PC-3 (cell line): ENCODE results near the gene MRO. TPM values are rescaled to one million over a fixed set of nuclear protein-coding genes. Genes with fewer than 3 reads are reported as not detected.

Source experiments
- ATAC-seq: fragments of 200-7000 bp; cut with Tn5 transposase; 2 replicates; pipeline ENCODE4 v1.9.1; 2020; ENCODE audit warnings: mild to moderate bottlenecking, moderate library complexity
- BruUV-seq: library from RNA; stranded (reverse); fragments of 400-500 nt; replicated peaks from 2 replicates; lab custom pipeline; 2021; lab: Mats Ljungman, UMichigan
- CTCF ChIA-PET: fragments of 300-600 bp; sonication (Branson Sonifier 250); formaldehyde crosslinking; loops from one replicate; lab custom pipeline; 2022; ENCODE audit warnings: antibody characterized with exemption; lab: Charles Lee
- POLR2A ChIA-PET: fragments of 300-600 bp; sonication (Branson Sonifier 250); formaldehyde crosslinking; loops from one replicate; lab custom pipeline; 2022; ENCODE audit warnings: antibody characterized with exemption; ENCODE audit not compliant: unreplicated experiment; lab: Charles Lee
- DNase-seq: peaks from one replicate; pipeline ENCODE4 v3.0.0-alpha.2; 2015
- H2AFZ ChIP-seq: fragments of 300-600 bp; sonication (generic); 2 replicates; pipeline ENCODE4 v1.6.0; 2016; ENCODE audit warnings: antibody characterized with exemption, low read length
- H3F3A ChIP-seq: fragments of 300-600 bp; sonication (generic); one replicate; pipeline ENCODE4 v1.6.0; 2017; ENCODE audit warnings: antibody characterized with exemption, low read length, control low read depth, mild to moderate bottlenecking; ENCODE audit not compliant: unreplicated experiment
- H3K27ac ChIP-seq: fragments of 300-600 bp; sonication (generic); 2 replicates; pipeline ENCODE4 v1.5.1; 2016; ENCODE audit warnings: mild to moderate bottlenecking, low read length
- H3K27me3 ChIP-seq: fragments of 300-600 bp; sonication (generic); 2 replicates; pipeline ENCODE4 v1.6.1; 2016; ENCODE audit warnings: low read length, mixed read lengths
- H3K36me3 ChIP-seq: fragments of 300-600 bp; sonication (generic); 2 replicates; pipeline ENCODE4 v1.6.1; 2016; ENCODE audit warnings: low read depth, mixed run types, low read length, mixed read lengths
- H3K4me1 ChIP-seq: fragments of 300-600 bp; sonication (generic); 2 replicates; pipeline ENCODE4 v1.5.1; 2016; ENCODE audit warnings: low read length; ENCODE audit not compliant: insufficient read depth
- H3K4me2 ChIP-seq: fragments of 300-600 bp; sonication (generic); 2 replicates; pipeline ENCODE4 v1.6.0; 2016; ENCODE audit warnings: low read length
- H3K4me3 ChIP-seq: fragments of 300-600 bp; sonication (generic); 2 replicates; pipeline ENCODE4 v1.5.1; 2016; ENCODE audit warnings: mild to moderate bottlenecking, low read length, mixed read lengths
- H3K79me2 ChIP-seq: fragments of 300-600 bp; sonication (generic); 2 replicates; pipeline ENCODE4 v1.6.1; 2017; ENCODE audit warnings: low read length, mixed read lengths
- H3K9ac ChIP-seq: fragments of 300-600 bp; sonication (generic); 2 replicates; pipeline ENCODE4 v1.6.0; 2016; ENCODE audit warnings: mild to moderate bottlenecking, low read length
- H3K9me2 ChIP-seq: fragments of 300-600 bp; sonication (generic); replicated peaks from 2 replicates; pipeline ENCODE4 v1.6.1; 2016; ENCODE audit warnings: mixed run types, low read length, mixed read lengths
- H3K9me3 ChIP-seq: fragments of 300-600 bp; sonication (generic); 2 replicates; pipeline ENCODE4 v1.6.1; 2016; ENCODE audit warnings: low read length, mixed read lengths
- H4K20me1 ChIP-seq: fragments of 300-600 bp; sonication (generic); 2 replicates; pipeline ENCODE4 v1.6.1; 2016; ENCODE audit warnings: low read length, mixed read lengths
- CTCF ChIP-seq: fragments of 300-600 bp; sonication (generic); conservative IDR thresholded peaks from 2 replicates; pipeline ENCODE4 v1.5.1; 2017; ENCODE audit warnings: antibody characterized with exemption, low read depth, mild to moderate bottlenecking, low read length
- EZH2 ChIP-seq: fragments of 300-600 bp; sonication (generic); IDR thresholded peaks from one replicate; pipeline ENCODE4 v1.6.1; 2017; ENCODE audit warnings: antibody characterized with exemption, mild to moderate bottlenecking, low read length; ENCODE audit not compliant: unreplicated experiment
- EZH2phosphoT487 ChIP-seq: fragments of 300-600 bp; sonication (generic); IDR thresholded peaks from 2 replicates; pipeline ENCODE4 v1.6.1; 2018; ENCODE audit warnings: mild to moderate bottlenecking, antibody characterized with exemption, low read length, borderline replicate concordance
- intact Hi-C: fragments of 100-400 bp; cut with micrococcal nuclease; formaldehyde crosslinking; loops from 2 replicates; pipeline ENCODE4 v1.9.0; 2023
- total RNA-seq: library from RNA; depleted of rRNA; stranded (reverse); fragments of >200 nt; gene quantifications from 2 replicates; pipeline ENCODE4 v1.2.3, GENCODE V29; 2014

Gene MRO
- total RNA-seq, 1 experiment from 2014 or later = 0.55 TPM

GRCh38 chr18:50775726-50776125, 44.1 kb downstream of the MRO start:
- no peak overlapping the region for H3K9ac ChIP-seq
- H3K4me3 ChIP-seq = no peak overlapping the region
- H3K27me3 ChIP-seq = no peaks in the 10 kb centered on the region; the same call in 1 of the 2 replicates
- no peaks in the 10 kb centered on the region for H3F3A ChIP-seq
- no peak overlapping the region for H3K4me2 ChIP-seq
- H3K36me3 ChIP-seq = no peaks in the 10 kb centered on the region
- DNase-seq (no peak), ATAC-seq (no peak)
- no peak overlapping the region for H3K27ac ChIP-seq
- H4K20me1 ChIP-seq = no peaks in the 10 kb centered on the region
- H3K9me3 ChIP-seq = no peaks in the 10 kb centered on the region
- ChIA-PET CTCF (no interaction called here), POLR2A (no interaction called here)
- no peaks in the 10 kb centered on the region for H3K79me2 ChIP-seq
- no peaks in the 10 kb centered on the region for H3K9me2 ChIP-seq
- no peaks in the 10 kb centered on the region for H3K4me1 ChIP-seq
- H2AFZ ChIP-seq = no peak overlapping the region
- no TSS peak for BruUV-seq
- intact Hi-C loops = no loop called here
- TF ChIP-seq CTCF = no peak
- no peak for TF ChIP-seq EZH2
- TF ChIP-seq EZH2phosphoT487 = no peak

- POLR2A ChIA-PET = no interaction called here
Observed at GRCh38 chr18:50775207-50775606, 44.6 kb downstream of the MRO start.

More at GRCh38 chr18:50775207-50775606, 44.6 kb downstream of the MRO start:
- no peak for TF ChIP-seq EZH2
- TF ChIP-seq EZH2phosphoT487 = no peak
- no peak for TF ChIP-seq CTCF
- H3K79me2 ChIP-seq = no peaks in the 10 kb centered on the region
- no peaks in the 10 kb centered on the region for H3K9me3 ChIP-seq
- no peaks in the 10 kb centered on the region; the same call in 1 of the 2 replicates for H3K27me3 ChIP-seq
- H3K4me1 ChIP-seq = no peaks in the 10 kb centered on the region
- H3K4me3 ChIP-seq = no peak overlapping the region
- H4K20me1 ChIP-seq = no peaks in the 10 kb centered on the region
- no peak overlapping the region for H3K9ac ChIP-seq
- DNase-seq (no peak), ATAC-seq (no peak)
- CTCF ChIA-PET = no interaction called here
- no peak overlapping the region for H2AFZ ChIP-seq
- no peak overlapping the region for H3K4me2 ChIP-seq
- no peak overlapping the region for H3K27ac ChIP-seq
- BruUV-seq = no TSS peak
- H3K36me3 ChIP-seq = no peaks in the 10 kb centered on the region
- no peaks in the 10 kb centered on the region for H3F3A ChIP-seq
- H3K9me2 ChIP-seq = no peaks in the 10 kb centered on the region
- intact Hi-C loops = no loop called here
